ENCODE results near the gene LRG1. TPM values are rescaled to one million over a fixed set of nuclear protein-coding genes. Genes with fewer than 3 reads are reported as not detected.

The LRG1 gene
- polyA plus RNA-seq, 3 donors from 2014 or later = not detected

GRCh38 chr19:4580021-4580901 lies 40.4 kb upstream of the LRG1 start:
- H3K36me3 Mint-ChIP-seq = no peaks in the 10 kb centered on the region
- no peak overlapping the region for H3K4me3 Mint-ChIP-seq
- H3K27me3 Mint-ChIP-seq (ENCODE audit: low read depth in 3 of 3) = peaks cover 11 to 22% (median 18%) of the 10 kb centered on the region in 3 donors
- peaks cover 0 to 2% (median 0%) of the 10 kb centered on the region in 6 donors for H3K9me3 Mint-ChIP-seq
- no peak for DNase-seq
- H3K27ac Mint-ChIP-seq = no peak overlapping the region
- peaks cover 8 to 10% of the 10 kb centered on the region in 2 donors for H3K4me1 Mint-ChIP-seq

- Mint-ChIP-seq H3K27me3 (ENCODE audit: low read depth in 3 of 3) (peaks cover 7 to 19% (median 16%) of the 10 kb centered on the region in 3 donors), H3K4me1 (peaks cover 8 to 10% of the 10 kb centered on the region in 2 donors), H3K27ac (peak overlapping the region in 1 of 6 donors; percentile 22), H3K9me3 (peaks cover 0 to 2% (median 0%) of the 10 kb centered on the region in 6 donors), H3K4me3 (no peak overlapping the region), H3K36me3 (no peaks in the 10 kb centered on the region)
- DNase-seq = no peak
Observed at GRCh38 chr19:4579389-4579788, 39.6 kb upstream of the LRG1 start.

DNA sequence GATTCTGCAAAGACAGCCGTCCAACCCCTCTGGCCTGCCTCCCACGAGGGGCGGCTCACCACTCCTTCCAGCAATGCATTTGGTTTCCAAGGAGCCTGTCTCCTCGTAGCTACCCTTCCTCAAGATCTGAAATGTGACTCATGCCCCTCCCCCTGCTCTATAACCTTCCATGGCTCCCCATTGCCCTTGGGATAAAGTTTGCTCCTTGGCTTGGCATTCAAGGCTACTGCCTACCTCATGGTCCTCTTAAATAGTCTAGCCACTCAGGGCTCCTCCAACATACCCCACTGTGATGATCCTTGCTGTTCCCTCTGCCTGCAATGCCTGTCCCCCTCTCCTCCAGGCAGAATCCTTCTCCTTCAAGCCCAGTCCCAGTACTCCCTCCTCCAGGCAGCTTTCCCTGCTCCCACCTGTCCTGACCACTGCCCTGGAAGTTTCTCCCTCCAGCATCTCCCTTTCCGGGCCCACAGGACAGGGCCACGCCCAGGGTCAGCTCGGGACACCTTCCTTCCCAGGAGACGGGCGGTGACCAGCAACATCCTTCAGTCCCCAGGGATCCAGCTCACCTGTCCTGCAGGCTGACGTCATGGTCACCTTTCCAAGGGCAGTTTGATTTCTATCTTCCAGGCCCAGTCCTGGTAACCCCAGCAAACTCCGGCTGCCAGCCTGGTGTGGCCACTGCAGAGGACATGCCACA lies 38.9 kb upstream of the LRG1 start:
- Mint-ChIP-seq H3K9me3 (peaks cover 0 to 2% (median 0%) of the 10 kb centered on the region in 6 donors), H3K4me3 (no peak overlapping the region), H3K27me3 (ENCODE audit: low read depth in 3 of 3) (peaks cover 7 to 21% (median 19%) of the 10 kb centered on the region in 3 donors), H3K4me1 (peaks cover 8 to 10% of the 10 kb centered on the region in 2 donors), H3K36me3 (no peaks in the 10 kb centered on the region), H3K27ac (no peak overlapping the region)
- DNase-seq = no peak

- no peaks in the 10 kb centered on the region for H3K36me3 Mint-ChIP-seq
- no peak overlapping the region for H3K27ac Mint-ChIP-seq
- peaks cover 7 to 16% (median 13%) of the 10 kb centered on the region in 3 donors for H3K27me3 Mint-ChIP-seq (ENCODE audit: low read depth in 3 of 3)
- peaks cover 4 to 7% of the 10 kb centered on the region in 2 donors for H3K4me1 Mint-ChIP-seq
- no peak overlapping the region for H3K4me3 Mint-ChIP-seq
- H3K9me3 Mint-ChIP-seq = no peaks in the 10 kb centered on the region
- DNase-seq = no peak
Observed at GRCh38 chr19:4577020-4577782, 37.4 kb upstream of the LRG1 start.

- H3K36me3 Mint-ChIP-seq = no peaks in the 10 kb centered on the region
Observed at GRCh38 chr19:4576016-4576933, 36.4 kb upstream of the LRG1 start.

GRCh38 chr19:4575267-4576015 lies 35.6 kb upstream of the LRG1 start:
- H3K27ac Mint-ChIP-seq = no peak overlapping the region
- H3K36me3 Mint-ChIP-seq = no peaks in the 10 kb centered on the region
- no peak overlapping the region for H3K4me3 Mint-ChIP-seq
- peaks cover 5 to 14% (median 10%) of the 10 kb centered on the region in 3 donors for H3K27me3 Mint-ChIP-seq (ENCODE audit: low read depth in 3 of 3)
- no peak for DNase-seq
- no peaks in the 10 kb centered on the region for H3K9me3 Mint-ChIP-seq
- no peaks in the 10 kb centered on the region for H3K4me1 Mint-ChIP-seq

More at GRCh38 chr19:4576016-4576933, 36.4 kb upstream of the LRG1 start:
- Mint-ChIP-seq H3K4me1 (peaks cover 0 to 3% of the 10 kb centered on the region in 2 donors), H3K27me3 (ENCODE audit: low read depth in 3 of 3) (peaks cover 4 to 12% (median 10%) of the 10 kb centered on the region in 3 donors), H3K9me3 (no peaks in the 10 kb centered on the region), H3K4me3 (no peak overlapping the region), H3K27ac (no peak overlapping the region)
- peak; percentile 45 to 59 (median 51) for DNase-seq

DNA sequence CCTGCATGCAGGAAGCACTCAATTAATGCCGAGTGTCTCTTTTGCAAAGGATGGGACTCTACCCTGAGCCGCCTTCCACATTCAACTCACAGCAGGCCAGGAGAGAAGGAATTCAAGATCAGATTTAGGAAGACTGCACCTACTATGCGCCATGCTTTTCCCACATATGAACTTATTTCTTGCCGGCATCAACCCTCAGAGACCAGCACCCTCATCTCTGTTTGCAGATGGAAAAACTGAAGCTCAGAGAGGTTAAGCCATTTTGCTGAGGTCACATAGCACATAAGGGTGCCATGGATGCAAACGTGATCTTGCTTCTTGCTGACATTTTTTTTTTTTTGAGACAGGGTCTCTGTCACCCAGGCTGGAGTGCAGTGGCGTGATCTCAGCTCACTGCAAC lies 33.8 kb upstream of the LRG1 start:
- no peaks in the 10 kb centered on the region for H3K36me3 Mint-ChIP-seq
- H3K4me1 Mint-ChIP-seq = no peaks in the 10 kb centered on the region
- no peak overlapping the region for H3K27ac Mint-ChIP-seq
- no peaks in the 10 kb centered on the region for H3K9me3 Mint-ChIP-seq
- peaks cover 3 to 13% (median 5%) of the 10 kb centered on the region in 3 donors for H3K27me3 Mint-ChIP-seq (ENCODE audit: low read depth in 3 of 3)
- no peak overlapping the region for H3K4me3 Mint-ChIP-seq
- DNase-seq = no peak

DNA sequence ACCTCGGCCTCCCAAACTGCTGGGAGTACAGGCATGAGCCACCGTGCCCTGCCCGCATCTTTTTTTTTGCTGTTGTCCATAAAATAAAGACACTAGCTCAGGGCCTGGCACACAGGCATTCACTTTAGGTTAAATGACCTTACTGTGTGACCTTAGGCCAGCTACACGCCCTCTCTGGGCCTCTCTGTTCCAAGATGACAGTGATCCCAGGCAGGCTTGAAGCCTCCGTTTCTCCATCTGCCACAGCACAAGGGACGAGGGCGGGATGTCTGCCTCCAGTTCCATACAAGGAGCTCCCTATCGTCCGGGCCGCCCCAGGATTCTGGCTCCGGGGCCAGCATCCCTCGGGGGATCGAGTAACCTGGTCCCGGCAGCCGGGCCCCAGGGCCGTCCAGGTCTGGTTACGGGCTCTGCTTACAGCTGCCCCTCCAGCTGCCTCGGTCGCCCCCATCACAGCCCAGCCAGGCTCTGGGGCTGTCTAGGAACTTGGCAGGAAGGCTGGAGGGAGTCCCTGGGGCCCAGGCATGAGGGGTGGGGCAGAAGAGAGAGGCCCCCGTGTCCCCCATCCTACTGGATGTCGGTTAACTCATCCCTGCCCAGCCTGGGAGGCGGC lies 31.6 kb upstream of the LRG1 start:
- Mint-ChIP-seq H3K4me1 (no peaks in the 10 kb centered on the region), H3K27ac (no peak overlapping the region), H3K36me3 (no peaks in the 10 kb centered on the region), H3K4me3 (no peak overlapping the region), H3K9me3 (no peaks in the 10 kb centered on the region), H3K27me3 (ENCODE audit: low read depth in 3 of 3) (peaks cover 4 to 10% (median 5%) of the 10 kb centered on the region in 3 donors)
- no peak for DNase-seq

DNA sequence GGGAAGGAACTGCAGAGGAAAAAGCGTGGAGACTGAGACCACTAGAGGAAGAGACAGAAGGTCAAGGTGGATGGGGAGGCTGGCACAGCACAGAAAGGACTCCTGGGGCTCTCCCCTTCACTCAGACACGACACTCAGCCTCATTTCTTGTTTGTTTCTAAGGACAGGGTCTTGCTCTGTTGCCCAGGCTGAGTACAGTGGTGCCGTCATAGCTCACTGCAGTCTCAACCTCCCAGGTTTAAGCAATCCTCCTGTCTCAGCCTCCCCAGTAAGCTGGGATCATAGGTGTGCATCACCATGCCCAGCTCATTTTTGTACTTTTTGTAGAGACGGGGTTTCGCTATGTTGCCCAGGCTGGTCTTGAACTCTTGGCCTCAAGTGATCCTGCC lies 31.1 kb upstream of the LRG1 start:
- H3K9me3 Mint-ChIP-seq = no peaks in the 10 kb centered on the region
- H3K36me3 Mint-ChIP-seq = no peaks in the 10 kb centered on the region
- peaks cover 3 to 10% (median 3%) of the 10 kb centered on the region in 3 donors for H3K27me3 Mint-ChIP-seq (ENCODE audit: low read depth in 3 of 3)
- no peak for DNase-seq
- no peak overlapping the region for H3K4me3 Mint-ChIP-seq
- H3K4me1 Mint-ChIP-seq = no peaks in the 10 kb centered on the region
- no peak overlapping the region for H3K27ac Mint-ChIP-seq

GRCh38 chr19:4570402-4570801 lies 30.6 kb upstream of the LRG1 start:
- Mint-ChIP-seq H3K4me1 (no peaks in the 10 kb centered on the region), H3K27me3 (ENCODE audit: low read depth in 3 of 3) (peaks cover 2 to 10% (median 3%) of the 10 kb centered on the region in 3 donors), H3K27ac (peak overlapping the region in 1 of 6 donors; percentile 36), H3K36me3 (no peaks in the 10 kb centered on the region), H3K9me3 (no peaks in the 10 kb centered on the region), H3K4me3 (no peak overlapping the region)
- no peak for DNase-seq

GRCh38 chr19:4568886-4569285 lies 29.1 kb upstream of the LRG1 start:
- DNase-seq = no peak

DNA sequence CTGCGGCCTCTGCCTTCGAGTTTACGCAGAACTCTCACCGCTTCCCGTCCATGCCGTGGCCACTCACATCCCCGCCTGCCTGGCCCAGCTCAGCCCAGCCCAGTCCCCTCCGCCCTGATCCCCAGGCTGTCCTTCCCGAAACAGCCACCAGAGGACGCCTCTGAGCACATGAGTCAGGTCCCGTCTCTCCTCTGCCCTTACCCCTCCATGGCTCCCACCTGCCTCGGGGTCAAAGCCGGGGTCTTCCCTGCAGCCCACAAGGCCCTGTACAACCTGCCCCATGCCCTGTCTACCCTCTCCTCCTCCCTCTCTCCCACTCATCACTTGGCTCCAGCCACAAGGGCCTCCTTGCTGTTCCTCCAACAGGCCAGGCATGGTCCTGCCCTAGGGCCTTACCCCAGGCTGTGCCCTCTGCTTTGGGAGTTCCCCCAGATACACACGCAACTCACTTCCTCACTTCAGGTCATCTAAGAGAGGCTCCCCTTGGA lies 27.8 kb upstream of the LRG1 start:
- Mint-ChIP-seq H3K4me1 (no peaks in the 10 kb centered on the region), H3K27ac (no peak overlapping the region), H3K9me3 (no peaks in the 10 kb centered on the region), H3K4me3 (no peak overlapping the region), H3K27me3 (ENCODE audit: low read depth in 3 of 3) (peaks cover 2 to 5% (median 3%) of the 10 kb centered on the region in 3 donors), H3K36me3 (no peaks in the 10 kb centered on the region)
- peak; percentile 37 to 51 (median 37) for DNase-seq

More at GRCh38 chr19:4568886-4569285, 29.1 kb upstream of the LRG1 start:
- Mint-ChIP-seq H3K27me3 (ENCODE audit: low read depth in 3 of 3) (peaks cover 2 to 6% (median 3%) of the 10 kb centered on the region in 3 donors), H3K4me3 (no peak overlapping the region), H3K4me1 (no peaks in the 10 kb centered on the region), H3K27ac (no peak overlapping the region), H3K36me3 (no peaks in the 10 kb centered on the region), H3K9me3 (no peaks in the 10 kb centered on the region)
